CD4-positive, alpha-beta T cell (primary cell): Measurements from ENCODE around the gene ASH1L. TPM values are rescaled to one million over a fixed set of nuclear protein-coding genes. Genes with fewer than 3 reads are reported as not detected.
"Not testable (repeated sequence)": the region's sequence is repeated elsewhere in the genome, so short reads cannot be mapped to it uniquely, and the experiment has no call there.

Experiments used
- ATAC-seq: fragments of 200-7000 bp; cut with Tn5 transposase; one replicate; pipeline ENCODE4 v1.10.0; 2022; ENCODE audit warnings: mild to moderate bottlenecking; ENCODE audit not compliant: poor library complexity
- CTCF ChIA-PET: fragments of 350-600 bp; sonication (Branson Sonifier 250); formaldehyde crosslinking; loops from one replicate; lab custom pipeline; 2021; ENCODE audit warnings: antibody characterized with exemption, inconsistent platforms; lab: Charles Lee
- POLR2A ChIA-PET: fragments of 350-600 bp; sonication (Branson Sonifier 250); formaldehyde crosslinking; loops from one replicate; lab custom pipeline; 2021; ENCODE audit warnings: antibody characterized with exemption, inconsistent platforms; lab: Charles Lee
- DNase-seq, 14 experiments: peaks; one replicate each; pipeline ENCODE4 v3.0.0-alpha.2; 2013 to 2020; ENCODE audit warnings: mixed read lengths in 2 of 14
- H3K27ac ChIP-seq, 2 donors: one replicate each; pipeline versions ENCODE4 v1.5.1 to v1.7.0; 2013; ENCODE audit warnings: low read length in 2 of 2, low read depth in 1 of 2, mild to moderate bottlenecking in 1 of 2
- H3K27me3 ChIP-seq, 2 experiments: 1 replicate in 1 of 2; 2 replicates in 1 of 2; pipeline versions ENCODE4 v1.6.1 to v1.7.0; 2013; ENCODE audit warnings: low read length in 2 of 2, control low read depth in 1 of 2, mild to moderate bottlenecking in 1 of 2, moderate library complexity in 1 of 2; ENCODE audit not compliant: insufficient read depth in 2 of 2, control insufficient read depth in 1 of 2
- H3K36me3 ChIP-seq: one replicate; pipeline ENCODE4 v1.6.1; 2013; ENCODE audit warnings: low read length, control low read depth; ENCODE audit not compliant: insufficient read depth
- H3K4me1 ChIP-seq: one replicate; pipeline ENCODE4 v1.6.1; 2013; ENCODE audit warnings: low read length, control low read depth; ENCODE audit not compliant: insufficient read depth
- H3K4me3 ChIP-seq: one replicate; pipeline ENCODE4 v1.5.1; 2013; ENCODE audit warnings: mild to moderate bottlenecking, low read length, moderate library complexity
- H3K9me3 ChIP-seq, 2 experiments: 1 replicate in 1 of 2; 2 replicates in 1 of 2; pipeline versions ENCODE4 v1.6.1 to v1.7.0; 2013; ENCODE audit warnings: low read length in 2 of 2, mild to moderate bottlenecking in 2 of 2, control low read depth in 1 of 2, moderate library complexity in 1 of 2; ENCODE audit not compliant: control insufficient read depth in 1 of 2, insufficient read depth in 1 of 2
- H3K27ac Mint-ChIP-seq: one replicate; pipeline ENCODE4 v1.8.0; 2020; ENCODE audit warnings: mixed read lengths
- H3K27me3 Mint-ChIP-seq: one replicate; pipeline ENCODE4 v1.8.0; 2021; ENCODE audit warnings: mixed read lengths
- H3K36me3 Mint-ChIP-seq: one replicate; pipeline ENCODE4 v1.8.0; 2021; ENCODE audit warnings: low read depth, mixed read lengths
- H3K4me1 Mint-ChIP-seq: one replicate; pipeline ENCODE4 v1.8.0; 2021; ENCODE audit warnings: low read depth, mixed read lengths
- H3K4me3 Mint-ChIP-seq: one replicate; pipeline ENCODE4 v1.8.0; 2020; ENCODE audit warnings: mild to moderate bottlenecking, mixed read lengths
- H3K9me3 Mint-ChIP-seq: one replicate; pipeline ENCODE4 v1.8.0; 2020; ENCODE audit warnings: mixed read lengths
- CTCF ChIP-seq: fragments of 200-600 bp; IDR thresholded peaks from one replicate; pipeline ENCODE4 v1.8.0; 2022; ENCODE audit warnings: antibody characterized with exemption, mild to moderate bottlenecking
- intact Hi-C, 2 experiments: fragments of 100-400 bp; cut with DNase I in 1 of 2; cut with micrococcal nuclease in 1 of 2; formaldehyde crosslinking; loops; one replicate each; pipeline versions ENCODE4 v1.15.1 to v1.9.0; 2023 to 2025; cut with DNase I, micrococcal nuclease
- total RNA-seq, 174 experiments: library from RNA in 2 of 174; stranded (reverse) in 2 of 174; gene quantifications; one replicate each; pipeline ENCODE4 v1.2.3 and lab custom pipeline; 2021 to 2026

Gene ASH1L
- total RNA-seq, 2 experiments from 2014 or later: 71.0 to 72.8 TPM

DNA sequence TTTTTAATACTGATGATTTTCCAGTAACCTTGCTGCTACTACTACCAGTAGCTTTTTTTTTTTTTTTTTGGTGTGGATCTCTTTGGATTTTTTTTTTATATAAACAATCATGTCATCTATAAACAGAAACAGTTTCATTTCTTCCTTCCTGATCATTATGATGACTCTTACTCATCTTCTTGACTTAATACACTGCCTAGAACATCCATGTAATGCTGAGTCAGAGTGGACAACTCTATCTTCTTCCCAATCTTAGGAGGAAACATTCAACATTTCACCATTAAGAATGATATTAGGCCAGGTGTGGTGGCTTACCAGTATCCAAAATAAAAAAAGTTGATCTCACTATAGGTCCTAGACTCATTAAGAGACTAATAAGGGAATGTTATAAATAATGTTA lies 172.8 kb downstream of the ASH1L start:
- H3K27ac ChIP-seq: no peak overlapping the region
- ATAC-seq (no peak), DNase-seq (no peak)
- peaks cover 83% of the 10 kb centered on the region for H3K36me3 Mint-ChIP-seq
- H3K27me3 Mint-ChIP-seq: no peaks in the 10 kb centered on the region
- ChIA-PET CTCF (interaction anchor here (0.6 to 0.7 kb wide), 2 partner anchors 32 to 239 kb away, joined by 3 to 4 read pairs; no protein-coding TSS in a partner anchor), POLR2A (no interaction called here)
- peaks cover 0 to 4% of the 10 kb centered on the region in 2 experiments for H3K9me3 ChIP-seq
- H3K4me3 Mint-ChIP-seq: no peak overlapping the region
- no peaks in the 10 kb centered on the region for H3K4me1 ChIP-seq
- H3K36me3 ChIP-seq: peaks cover 65% of the 10 kb centered on the region
- no peak overlapping the region for H3K4me3 ChIP-seq
- no peak overlapping the region for H3K27ac Mint-ChIP-seq
- intact Hi-C loops: no loop called here
- no peaks in the 10 kb centered on the region for H3K27me3 ChIP-seq
- H3K4me1 Mint-ChIP-seq: no peaks in the 10 kb centered on the region
- H3K9me3 Mint-ChIP-seq: no peaks in the 10 kb centered on the region
- TF ChIP-seq CTCF: no peak

DNA sequence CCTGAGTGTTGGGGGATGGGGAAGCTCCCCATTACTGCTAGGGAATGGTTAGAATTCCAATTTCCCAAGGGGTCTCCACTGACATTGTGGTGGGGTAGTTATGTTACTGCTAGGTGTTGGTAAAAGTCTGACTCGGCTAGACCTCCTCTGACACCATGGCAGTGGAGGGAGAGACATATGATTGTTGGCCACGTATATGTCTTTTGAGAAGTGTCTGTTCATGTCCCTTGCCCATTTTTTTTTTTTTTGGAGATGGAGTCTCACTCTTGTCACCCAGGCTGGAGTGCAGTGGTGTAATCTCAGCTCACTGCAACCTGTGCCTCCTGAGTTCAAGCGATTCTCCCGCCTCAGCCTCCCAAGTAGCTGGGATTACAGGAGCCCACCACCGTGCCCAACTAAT lies 176.8 kb downstream of the ASH1L start:
- H3K27ac ChIP-seq, H3K4me1 Mint-ChIP-seq, H3K4me1 ChIP-seq, H3K4me3 Mint-ChIP-seq, DNase-seq, POLR2A ChIA-PET, H3K27me3 ChIP-seq, H3K27ac Mint-ChIP-seq, H3K4me3 ChIP-seq, H3K9me3 Mint-ChIP-seq, ATAC-seq, H3K9me3 ChIP-seq, H3K27me3 Mint-ChIP-seq, intact Hi-C loops: not testable (repeated sequence)
- H3K36me3 Mint-ChIP-seq: peaks cover 70% of the 10 kb centered on the region
- CTCF ChIA-PET: interaction anchor here (1.2 kb wide), 1 partner anchor 206 kb away, joined by 3 read pairs; no protein-coding TSS in a partner anchor
- H3K36me3 ChIP-seq: peaks cover 44% of the 10 kb centered on the region

DNA sequence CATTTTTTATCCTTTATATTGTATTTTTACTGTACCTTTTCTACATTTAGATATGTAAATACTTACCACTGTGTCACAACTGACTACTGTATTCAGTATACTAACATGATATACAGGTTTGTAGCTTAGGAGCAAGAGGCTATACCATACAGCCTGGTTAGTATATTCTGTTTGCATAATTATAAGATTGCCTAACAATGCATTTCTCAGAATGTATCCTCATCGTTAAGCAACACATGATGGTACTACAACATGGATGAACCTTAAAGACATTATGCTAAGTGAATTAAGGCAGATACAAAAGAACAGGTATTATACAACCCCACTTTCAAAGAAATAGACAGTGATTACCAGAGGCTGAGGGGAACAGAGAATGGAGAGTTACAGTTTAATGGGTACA lies 179.2 kb downstream of the ASH1L start:
- CTCF ChIA-PET: interaction anchor here (0.9 kb wide), 1 partner anchor 9 kb away, joined by 3 read pairs; no protein-coding TSS in a partner anchor

More for the DNA sequence above, 179.2 kb downstream of the ASH1L start:
- no peak overlapping the region for H3K27ac ChIP-seq
- no peaks in the 10 kb centered on the region for H3K27me3 ChIP-seq
- intact Hi-C loops: no loop called here
- Mint-ChIP-seq H3K27ac (peak overlapping the region; percentile 31), H3K36me3 (peaks cover 73% of the 10 kb centered on the region), H3K9me3 (no peaks in the 10 kb centered on the region), H3K4me3 (no peak overlapping the region), H3K27me3 (no peaks in the 10 kb centered on the region), H3K4me1 (peaks cover 16% of the 10 kb centered on the region)
- TF ChIP-seq CTCF: no peak
- DNase-seq (no peak), ATAC-seq (no peak)
- no peaks in the 10 kb centered on the region for H3K4me1 ChIP-seq
- POLR2A ChIA-PET: no interaction called here
- H3K36me3 ChIP-seq: peaks cover 40% of the 10 kb centered on the region
- H3K9me3 ChIP-seq: no peaks in the 10 kb centered on the region
- H3K4me3 ChIP-seq: no peak overlapping the region
